HG03103 (cell line): ENCODE results near the gene GRM7.
A peak's percentile ranks its signal among the peaks of the same experiment; 100 is the strongest.

Source experiments
- ATAC-seq: cut with Tn5 transposase; IDR thresholded peaks from one replicate; pipeline ENCODE4 v1.9.1; 2021; ENCODE audit warnings: low read depth; ENCODE audit not compliant: unreplicated experiment

The GRM7 gene

DNA sequence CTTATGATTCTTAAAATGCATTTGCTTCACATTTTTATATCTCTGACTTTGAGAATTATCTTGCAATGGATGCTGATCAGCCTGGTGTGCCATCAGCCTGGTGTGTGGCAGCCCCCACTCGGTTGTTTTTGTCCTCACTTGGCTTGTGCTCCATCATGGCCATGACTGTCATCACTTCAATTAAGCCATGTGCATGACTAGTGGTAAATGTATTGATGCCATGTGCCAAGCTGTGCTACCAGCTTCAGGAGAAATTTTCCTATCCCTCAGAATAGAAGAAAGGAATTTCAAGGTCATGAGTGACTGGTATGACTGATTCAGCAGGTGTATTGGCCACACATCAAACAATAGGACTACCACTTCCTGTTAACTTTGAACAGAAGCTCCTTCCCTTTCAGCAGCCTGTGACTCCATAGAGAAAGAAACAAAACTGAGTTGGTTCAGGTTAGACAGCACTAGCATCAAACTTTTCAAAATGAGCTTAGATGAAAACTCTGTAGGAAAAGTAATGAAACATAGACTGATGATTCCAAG, 251.7 kb downstream of the GRM7 start:
- ATAC-seq, result no peak

DNA sequence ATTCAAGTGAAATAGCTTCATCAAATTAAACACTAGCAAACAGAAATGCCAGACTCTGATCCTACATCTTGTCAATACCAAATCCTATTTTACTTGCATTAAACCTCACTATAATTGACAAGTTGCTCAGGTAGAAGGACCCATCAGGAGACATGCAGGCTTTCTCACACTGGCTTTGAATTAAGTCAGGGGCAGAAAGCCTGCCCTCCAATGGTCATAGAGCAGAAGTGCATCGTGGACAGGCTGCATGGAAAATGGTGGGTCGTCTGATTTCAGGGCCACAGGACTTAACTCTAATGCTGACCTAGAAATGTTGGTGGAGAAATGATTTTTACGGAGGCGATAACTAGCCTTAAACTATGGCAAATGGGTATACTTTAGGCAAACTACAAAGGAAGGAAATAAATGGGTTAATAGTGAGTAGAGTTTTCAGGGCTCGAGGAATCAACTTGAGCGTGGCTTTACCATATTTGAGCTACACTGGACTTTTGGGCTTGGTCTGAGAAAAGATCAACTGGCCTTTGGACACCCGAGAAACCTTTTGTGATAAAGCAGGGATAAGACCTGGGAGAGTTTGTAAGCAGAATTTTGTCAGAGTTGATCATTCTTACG, 283.9 kb downstream of the GRM7 start:
- peak; percentile 82 for ATAC-seq

DNA sequence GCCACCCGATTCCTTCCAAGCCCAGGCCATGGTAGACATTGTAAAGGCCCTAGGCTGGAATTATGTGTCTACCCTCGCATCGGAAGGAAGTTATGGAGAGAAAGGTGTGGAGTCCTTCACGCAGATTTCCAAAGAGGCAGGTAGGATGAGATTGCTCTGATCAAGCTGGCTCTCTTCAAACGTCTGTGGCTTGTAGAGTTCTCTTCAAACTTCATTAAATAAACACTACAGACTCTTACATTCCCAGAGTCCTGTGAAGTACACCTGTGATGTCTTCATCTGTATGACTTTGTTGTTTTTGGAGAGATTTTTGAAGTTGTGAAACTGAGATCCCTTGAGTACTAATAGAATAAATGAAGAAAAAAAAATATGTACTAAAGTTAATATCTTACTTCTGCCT, 285.6 kb downstream of the GRM7 start:
- ATAC-seq, result no peak

DNA sequence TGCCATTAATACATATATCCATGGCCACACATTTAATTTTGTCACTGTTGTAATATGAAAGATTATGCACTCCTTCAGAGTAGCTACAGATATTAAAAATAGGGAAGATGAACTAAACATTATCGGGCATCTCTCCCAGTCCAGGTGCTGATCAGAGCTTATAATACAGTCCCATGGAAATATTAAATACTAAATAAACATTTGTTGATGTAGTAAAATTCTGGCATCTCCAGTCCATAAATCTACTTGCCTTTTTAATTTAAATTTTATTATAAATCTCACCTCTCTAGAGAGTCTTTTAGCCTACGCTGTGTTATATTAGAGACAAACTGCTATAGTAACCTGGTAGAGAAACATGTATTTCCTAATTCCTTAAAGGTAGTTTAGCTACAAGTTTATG, 297.6 kb downstream of the GRM7 start:
- no peak for ATAC-seq

DNA sequence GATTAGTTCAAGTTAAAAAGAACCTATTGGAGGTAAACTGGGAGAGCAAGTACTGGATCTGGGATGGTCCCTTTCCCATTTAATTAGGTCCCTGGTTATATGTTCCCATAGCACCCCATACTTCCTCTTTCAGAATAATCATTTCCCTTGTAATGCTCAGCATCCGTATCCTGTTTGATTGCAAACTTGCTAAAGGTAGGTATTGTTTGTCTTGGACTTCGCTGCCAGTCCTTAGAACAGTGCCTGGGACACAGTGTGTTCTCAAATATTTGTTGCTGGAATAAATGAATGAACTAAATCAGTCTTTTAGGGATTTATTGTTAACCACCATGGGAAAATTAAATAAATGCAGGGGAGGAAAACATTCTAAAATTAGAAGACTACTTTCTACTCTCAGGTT, 299.8 kb downstream of the GRM7 start:
- no peak for ATAC-seq

DNA sequence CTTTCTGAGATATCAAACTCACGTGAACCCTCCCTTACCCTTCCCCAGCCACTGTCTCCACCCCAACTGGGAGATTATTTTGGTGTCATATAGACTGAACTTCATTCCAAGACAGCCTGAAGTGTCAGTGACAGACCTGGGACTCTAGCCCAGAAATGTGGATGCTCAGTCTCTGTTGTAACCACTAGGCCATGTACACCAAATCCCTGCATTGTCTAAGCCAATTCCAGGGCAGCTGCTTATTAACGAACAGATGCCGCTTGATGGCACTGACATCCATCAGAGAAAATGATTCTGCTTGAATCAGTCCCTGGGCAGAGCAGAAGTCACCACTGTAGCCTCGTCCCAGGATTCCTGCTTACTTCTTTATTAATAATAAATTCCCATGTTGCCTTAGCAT, 305.5 kb downstream of the GRM7 start:
- no peak for ATAC-seq

DNA sequence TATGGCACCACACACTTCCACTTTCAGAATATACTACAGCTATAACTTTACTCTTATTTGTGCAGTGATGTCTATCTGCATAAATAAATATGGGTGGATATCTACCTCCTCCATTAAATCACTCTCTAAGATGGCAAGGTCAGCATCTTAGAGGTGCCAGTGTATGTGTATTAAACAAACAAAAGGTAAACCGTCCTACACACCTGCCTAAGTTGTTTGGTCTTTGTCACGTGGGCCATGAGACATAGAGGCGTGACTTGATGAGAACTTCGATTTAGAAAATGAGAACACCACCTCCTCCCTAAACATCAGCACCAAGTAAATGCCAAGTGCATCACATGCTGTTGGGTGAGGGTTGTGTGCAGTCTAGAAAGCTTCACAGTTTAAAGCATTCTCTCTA, 310.6 kb downstream of the GRM7 start:
- ATAC-seq, result no peak

DNA sequence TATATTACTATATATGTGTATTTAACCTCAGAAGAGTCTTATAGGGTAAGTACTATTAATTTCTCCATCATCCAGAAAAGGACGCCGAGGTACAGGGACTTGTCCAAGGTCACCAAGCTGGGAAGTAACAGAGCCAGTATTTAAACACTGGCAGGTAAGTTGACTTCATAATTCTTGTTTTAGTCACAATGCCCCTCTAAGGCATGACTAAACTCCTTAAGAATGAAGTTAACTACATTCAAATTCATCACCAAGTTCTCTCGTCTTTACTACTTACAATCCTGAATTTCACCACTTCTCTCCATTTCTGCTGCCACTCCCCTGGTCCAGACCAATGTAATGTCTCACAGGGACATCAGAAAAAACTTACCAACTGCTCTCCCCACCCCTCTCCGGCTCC, 312.1 kb downstream of the GRM7 start:
- ATAC-seq, result no peak

DNA sequence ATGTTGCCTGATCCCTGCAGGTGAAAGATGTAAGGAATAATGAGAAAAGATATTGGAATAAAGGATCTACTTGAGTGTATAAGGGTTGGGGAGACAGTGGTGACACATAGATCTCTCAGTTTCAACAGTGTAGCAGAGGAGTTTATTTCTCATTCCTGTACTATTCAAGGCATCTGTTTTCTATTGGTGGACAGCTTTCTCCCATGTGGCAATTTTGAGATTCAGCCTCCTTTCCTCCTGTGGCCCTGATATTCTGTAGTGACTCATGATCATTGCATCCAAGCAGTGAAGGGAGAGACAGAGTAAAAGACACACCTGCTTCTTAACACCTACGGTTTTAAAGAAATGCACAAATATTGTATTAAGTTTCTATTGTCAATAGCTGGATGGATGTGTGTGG, 327.6 kb downstream of the GRM7 start:
- no peak for ATAC-seq

DNA sequence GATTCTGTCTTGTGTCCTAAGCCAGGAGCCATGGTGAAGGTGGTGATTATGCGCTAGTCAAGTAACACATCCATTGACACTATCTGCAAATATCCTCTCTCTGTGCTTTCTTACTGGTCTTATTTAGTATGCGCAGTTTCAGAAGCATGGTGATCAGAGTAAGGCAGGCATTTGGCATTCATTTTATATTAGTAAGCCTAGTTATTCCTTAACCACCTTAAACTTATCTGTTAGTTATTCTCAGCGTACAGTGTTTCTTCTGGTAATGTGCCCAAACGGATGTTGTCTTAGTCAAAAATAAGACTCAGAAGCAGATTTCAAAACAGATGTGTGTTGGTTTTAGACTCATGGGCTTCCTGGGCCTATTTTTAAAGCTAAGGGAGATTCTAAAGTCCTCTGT, 329.2 kb downstream of the GRM7 start:
- ATAC-seq, result no peak

DNA sequence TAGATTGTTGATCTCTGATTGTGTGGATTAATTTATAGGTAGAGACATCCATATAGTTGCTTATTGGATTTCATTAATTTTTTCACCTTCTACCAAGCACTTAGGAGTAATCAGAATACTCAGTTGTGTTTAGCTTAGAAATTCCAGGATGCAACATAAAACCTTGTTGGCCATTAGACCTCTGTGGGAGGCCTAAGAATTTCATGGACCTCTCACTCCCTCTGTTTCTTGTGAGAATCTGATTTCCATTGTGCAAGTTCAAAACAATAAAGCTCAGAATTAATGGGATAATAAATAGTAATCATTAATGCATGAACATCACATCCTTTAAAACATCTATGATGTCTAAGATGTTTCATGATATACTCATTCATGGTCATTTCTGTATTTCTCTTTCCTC, 332.4 kb downstream of the GRM7 start:
- no peak for ATAC-seq

DNA sequence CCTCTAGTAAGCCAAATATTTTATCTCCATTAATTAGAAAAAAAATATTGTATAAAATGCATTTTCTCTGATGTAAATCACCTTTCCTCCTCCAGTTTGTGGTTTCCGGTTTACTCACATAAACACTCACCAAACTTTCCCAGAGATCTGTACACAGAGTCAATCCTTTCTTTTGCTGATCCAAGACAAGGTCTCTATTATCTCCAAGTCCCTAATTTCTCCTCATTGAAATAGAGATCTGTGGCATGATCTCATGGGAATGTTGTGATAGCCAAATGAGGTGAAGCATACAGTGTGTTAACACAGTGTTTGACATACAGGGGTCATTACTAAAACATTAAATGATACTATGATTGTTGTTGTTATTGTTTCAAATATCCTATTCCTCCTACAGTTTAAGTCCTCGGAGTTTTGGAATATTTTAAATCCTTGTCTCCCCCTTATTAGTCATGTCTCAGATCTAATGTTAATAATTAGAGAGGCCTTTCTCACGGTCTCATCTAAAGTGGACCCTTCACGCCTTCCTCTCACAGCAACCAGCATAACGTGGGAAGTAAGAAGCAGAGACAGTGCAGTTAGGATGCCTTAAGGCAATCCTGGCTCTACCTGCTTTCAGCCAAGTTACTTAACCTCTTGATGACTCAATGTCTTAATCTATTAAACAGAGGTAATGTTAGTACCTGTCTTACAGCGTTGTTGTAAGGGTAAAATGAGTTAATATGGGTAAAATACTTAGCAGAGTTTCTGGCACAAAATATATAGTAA, 333.3 kb downstream of the GRM7 start:
- ATAC-seq, result no peak

DNA sequence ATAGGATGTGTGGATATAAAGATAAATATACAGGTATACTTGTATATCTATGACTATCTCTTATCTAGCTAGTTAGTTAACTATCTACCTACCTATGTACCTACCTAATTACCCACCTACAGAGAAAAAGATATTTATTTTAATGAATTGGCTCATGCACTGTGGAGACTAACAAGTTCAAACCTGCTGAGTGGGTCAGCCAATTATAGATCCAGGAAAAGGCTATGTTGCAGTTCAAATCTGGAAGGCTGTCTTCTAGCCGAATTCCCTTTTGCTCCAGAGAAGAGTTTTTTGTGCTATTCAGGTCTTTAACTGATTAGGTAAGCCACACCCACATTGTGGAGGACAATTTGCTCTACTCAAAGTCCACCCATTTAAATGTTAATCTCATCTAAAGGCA, 335.0 kb downstream of the GRM7 start:
- ATAC-seq, result no peak

DNA sequence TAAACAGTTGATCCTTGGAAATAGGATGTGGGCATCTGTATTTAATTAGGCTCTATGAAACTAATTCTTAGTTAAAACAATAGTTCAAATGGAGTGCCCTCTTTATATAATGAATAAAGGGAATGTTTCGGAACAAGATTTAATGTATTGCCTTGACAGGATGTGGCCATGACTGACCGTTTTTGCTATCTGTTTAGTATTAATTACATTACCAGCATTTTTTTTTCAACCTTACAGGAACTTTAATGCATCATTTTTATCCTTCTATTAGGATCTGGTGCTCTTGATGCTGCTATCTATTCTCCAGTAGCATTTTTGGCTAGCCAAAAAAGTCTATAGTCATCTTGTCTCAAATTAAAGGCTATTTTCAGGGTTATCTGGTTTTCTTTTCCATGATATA, 340.9 kb downstream of the GRM7 start:
- ATAC-seq, result no peak

DNA sequence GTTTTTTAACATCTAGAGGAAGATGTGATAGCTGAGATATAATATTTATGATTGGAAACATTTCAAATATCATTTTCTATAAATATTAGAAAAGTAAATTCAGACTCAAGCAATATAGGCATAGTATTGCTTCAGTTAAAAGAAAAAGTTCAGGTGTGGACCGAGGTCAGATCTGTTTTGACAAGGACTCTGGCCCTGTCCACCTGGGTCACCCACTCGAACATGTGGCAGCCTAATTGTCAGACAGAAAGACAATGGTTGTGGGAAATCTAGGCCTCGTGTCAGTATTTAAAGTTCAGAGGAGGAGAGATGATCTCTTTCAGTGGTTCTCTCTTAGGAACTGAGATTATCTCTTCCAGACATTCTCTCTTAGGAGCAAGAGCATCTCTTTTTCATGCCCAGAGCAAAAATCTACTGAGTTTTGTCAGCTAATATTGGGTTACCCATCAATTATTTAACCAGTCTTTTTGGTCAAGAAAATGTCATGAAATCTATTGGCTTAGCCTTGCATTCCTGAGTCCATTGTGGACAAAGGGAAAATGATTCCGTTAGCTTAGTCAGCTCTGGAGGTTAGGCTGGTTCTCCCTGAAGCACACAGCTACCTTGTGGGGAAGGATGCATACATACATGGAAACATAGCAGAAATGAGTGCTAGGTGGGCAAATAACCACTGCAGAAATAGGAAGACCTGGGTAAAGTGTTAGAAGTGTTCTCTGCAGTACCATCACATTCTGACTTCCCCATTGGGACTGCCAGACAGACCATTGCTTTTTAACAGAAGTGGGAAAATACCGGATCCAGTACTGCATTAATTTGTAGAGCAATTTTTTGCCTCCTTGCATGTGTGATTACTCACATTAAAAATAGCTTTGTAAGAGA, 343.3 kb downstream of the GRM7 start:
- no peak for ATAC-seq

DNA sequence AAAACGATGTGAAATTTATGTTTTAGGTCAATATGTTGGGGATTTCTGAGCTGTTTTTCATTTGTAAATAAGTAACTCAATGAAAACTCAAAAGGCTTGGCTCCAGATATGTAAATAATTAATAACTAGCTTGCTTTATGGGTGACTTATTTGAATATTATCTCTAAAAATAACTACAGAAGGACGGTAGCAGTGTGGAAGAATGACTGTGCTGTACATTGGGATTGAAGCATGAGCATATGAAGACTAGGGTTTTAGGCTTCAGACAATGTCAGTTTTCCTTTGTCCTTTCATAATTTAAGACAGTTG, 343.9 kb downstream of the GRM7 start:
- ATAC-seq, result no peak

DNA sequence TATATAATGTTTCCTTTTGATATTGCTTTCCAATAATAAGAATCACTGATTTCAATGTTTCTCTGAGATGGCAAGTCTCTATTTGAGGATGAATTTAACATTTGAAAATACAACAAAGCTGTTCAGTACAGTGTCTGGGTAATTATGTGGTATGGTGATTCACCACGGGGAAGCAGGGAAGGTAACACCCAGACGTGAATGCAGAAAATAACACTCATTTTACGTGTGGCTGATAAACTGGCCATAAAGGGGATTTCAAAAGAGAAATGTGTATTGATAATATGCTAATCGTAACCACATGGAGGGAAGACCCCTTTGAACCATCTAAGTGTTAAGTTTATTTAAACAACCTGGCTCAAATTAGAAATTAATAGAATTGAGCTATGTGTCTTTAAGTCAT, 344.6 kb downstream of the GRM7 start:
- ATAC-seq, result no peak

DNA sequence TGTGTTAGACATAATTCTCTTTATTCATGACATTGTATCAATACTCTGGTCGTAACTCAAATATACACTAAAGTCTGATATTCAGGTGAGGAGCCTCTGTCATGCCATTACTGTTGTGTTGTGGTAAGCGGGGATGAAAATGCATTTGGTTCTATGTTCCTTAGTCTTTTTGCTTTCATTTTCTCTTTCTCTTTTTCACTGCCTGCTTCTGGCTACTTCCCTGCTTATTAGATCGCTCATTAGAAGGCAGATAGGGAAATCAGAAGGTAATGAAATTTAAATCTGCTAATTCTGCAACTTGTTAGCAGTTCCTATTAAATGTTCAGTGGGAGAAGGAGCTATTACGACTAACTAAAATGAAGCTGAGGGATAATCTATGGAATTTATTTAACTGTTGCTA, 345.0 kb downstream of the GRM7 start:
- ATAC-seq, result peak; percentile 57

DNA sequence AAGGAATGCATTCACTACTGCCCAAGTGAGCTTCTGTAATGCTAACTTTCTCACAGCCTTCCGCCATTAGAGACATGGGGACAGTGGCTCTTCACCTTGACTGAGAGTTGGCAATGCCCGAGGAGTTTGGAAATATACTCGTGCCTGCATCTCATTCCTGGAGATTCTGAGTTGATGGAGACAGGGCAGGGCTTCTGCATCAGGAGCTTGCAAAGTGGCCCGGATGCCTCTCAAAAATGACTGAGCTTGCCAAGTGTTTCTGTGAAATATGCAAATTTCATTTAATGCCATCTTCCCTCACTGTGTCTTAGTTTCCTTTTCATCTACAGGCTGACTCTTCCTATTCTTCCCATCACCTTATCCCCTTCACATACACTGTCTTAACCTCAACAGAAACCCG, 346.2 kb downstream of the GRM7 start:
- no peak for ATAC-seq

DNA sequence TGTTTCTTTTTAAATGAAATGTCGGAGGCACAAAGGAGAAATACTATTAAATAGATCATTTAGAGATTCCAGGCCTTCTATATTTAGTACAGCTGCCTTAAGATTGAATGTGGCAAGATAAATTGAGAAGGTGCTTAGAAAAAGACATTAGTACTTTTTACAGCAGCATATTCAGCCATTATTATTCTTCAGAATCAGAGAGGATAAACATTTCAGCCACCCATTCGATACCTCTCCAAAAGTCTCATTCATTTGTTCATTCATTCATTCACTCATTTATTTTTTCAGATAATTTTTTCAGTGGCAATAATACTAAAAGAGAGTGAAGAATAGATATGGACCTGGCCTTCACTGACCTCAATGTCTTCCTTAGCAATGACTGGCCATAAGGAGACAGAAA, 347.0 kb downstream of the GRM7 start:
- ATAC-seq, result no peak

DNA sequence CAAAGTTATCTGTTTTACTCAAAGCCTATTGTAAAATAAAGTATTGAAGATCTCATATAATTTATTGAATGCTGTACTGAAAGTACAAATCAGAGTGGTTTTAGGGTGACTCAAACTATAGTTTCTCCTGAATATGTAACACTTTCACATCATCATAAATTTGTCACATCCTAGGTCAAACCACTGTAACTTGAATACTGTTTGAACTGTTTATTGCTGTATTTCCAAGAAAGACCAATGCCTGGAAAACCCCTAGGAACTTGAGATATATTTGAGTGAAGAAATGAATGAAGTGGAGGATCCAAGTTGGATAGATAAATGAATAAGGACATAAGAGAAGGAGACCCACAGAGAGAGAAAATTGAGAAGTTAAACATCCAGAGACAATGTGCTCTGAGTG, 348.2 kb downstream of the GRM7 start:
- no peak for ATAC-seq

DNA sequence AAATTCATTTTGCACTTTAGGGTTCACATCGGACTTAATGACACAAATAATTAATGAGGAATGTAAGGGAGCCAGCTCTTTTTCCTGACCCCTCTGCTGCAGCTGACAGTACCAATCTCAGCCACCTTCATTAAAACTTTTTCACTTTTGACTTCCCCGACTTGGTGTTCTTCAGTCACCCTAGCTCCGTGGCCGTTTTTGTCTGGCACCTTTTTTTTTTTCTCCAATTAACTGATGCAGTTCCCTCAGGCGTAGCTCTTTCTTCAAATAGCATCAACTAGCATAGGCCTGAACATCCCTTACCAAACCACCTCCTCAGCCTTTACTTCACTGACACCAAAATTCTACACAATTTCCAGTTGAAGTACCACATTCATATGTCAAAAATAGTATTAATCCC, 350.8 kb downstream of the GRM7 start:
- ATAC-seq, result no peak
